ENCODE measurements around the gene RETN.

- TF ChIP-seq KDM1A (IDR thresholded peaks at IDR 0.05; ENCODE audit: borderline replicate concordance, low read length) = peak; percentile 11; the same call in 1 of the 2 replicates
- no peak for TF ChIP-seq ZNF274 (IDR thresholded peaks at IDR 0.05; ENCODE audit: borderline replicate concordance, extremely low read depth, low read length)
- TF ChIP-seq POLR2A (IDR thresholded peaks at IDR 0.05; ENCODE audit: control extremely low read depth in 1 of 2, low read depth in 2 of 2, low read length in 2 of 2) = 0 out of 3 replicates have a peak, but pooled peaks of 1 of the 2 experiments have one; percentile 7
- no peak for TF ChIP-seq MAFK (IDR thresholded peaks at IDR 0.05; ENCODE audit: low read depth, low read length)
- no peak for TF ChIP-seq CEBPB (IDR thresholded peaks at IDR 0.05; ENCODE audit: low read depth, low read length)
- TF ChIP-seq CHD2 (IDR thresholded peaks at IDR 0.05; ENCODE audit: low read length) = no peak
- TF ChIP-seq CTCF (IDR thresholded peaks at IDR 0.05; ENCODE audit: control extremely low read depth in 1 of 3, insufficient read depth in 1 of 3, low read depth in 1 of 3, low read length in 3 of 3) = no peak
- no peak for TF ChIP-seq EZH2 (IDR thresholded peaks at IDR 0.05; ENCODE audit: low read depth, low read length, severe bottlenecking)
- TF ChIP-seq FOSL1 (IDR thresholded peaks at IDR 0.05; ENCODE audit: insufficient read depth, low read depth, low read length) = no peak
Observed at GRCh38 chr19:7637374-7638256, 31.2 kb upstream of the RETN start.

Measured in H1 (cell line).